ENCODE results near the gene PRC1. TPM values are rescaled to one million over a fixed set of nuclear protein-coding genes. Genes with fewer than 3 reads are reported as not detected.

PRC1 gene
- total and polyA plus RNA-seq, 2 of the 13 experiments (the other 11 are each of a cell fraction or from before 2014, with no cell fraction given), result 137 to 162 TPM

DNA sequence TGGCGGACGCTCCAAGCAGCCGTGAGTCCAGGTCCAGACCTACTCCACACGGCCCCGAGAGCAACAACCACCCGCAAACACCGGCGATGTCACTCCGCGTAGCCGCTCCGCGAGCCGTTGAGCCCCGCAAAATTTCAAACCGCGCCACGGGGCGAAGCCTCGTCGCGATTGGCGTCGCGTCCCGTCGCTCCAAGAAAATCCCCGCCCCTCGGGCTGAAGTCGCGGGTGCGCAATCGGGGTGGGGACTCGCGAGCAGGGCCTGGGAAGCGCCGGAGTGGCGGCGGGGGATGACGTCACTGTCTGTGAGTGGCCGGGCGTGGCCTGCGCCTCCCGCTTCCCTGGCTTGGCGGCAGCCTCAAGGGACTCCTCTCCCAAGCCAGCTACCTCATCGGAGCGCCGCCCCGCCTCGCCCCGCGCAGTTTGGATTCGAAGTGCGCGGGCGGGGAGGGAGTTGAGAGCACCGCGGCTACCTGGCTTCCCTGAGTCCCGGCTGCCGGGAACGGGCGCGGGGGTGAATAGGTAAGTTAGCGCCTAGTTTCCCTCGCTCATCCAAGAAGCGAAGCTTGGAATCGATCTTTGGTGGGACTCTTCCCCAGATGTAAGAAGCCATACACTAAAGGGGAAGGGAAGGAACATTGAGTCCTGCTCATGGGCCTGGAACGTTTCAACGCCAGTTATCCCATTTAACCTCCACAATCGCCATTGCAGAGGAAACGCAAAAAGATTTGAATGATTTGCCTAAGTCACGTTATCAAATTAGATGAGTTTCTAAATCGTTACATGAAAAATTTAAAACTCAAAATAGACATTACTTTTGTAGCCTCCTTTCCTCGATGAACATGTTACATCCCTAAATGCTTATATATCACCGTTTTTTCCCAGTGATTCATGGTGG is at the start of gene PRC1 (continued):
- TF ChIP-seq ATF4 (CRISPR knock-in tag; IDR thresholded peaks at IDR 0.05) (peak in 1 of 2 experiments; percentile 78; a peak in 2 of 4 replicates), MED8 (CRISPR knock-in tag; IDR thresholded peaks at IDR 0.05; ENCODE audit: insufficient replicate concordance) (peak; percentile 68), ZNF543 (CRISPR knock-in tag; IDR thresholded peaks at IDR 0.05) (peak; percentile 93), BHLHE40 (IDR thresholded peaks at IDR 0.05; ENCODE audit: low read length) (0 out of 2 replicates have a peak, but pooled peaks have one; percentile 31), ZNF782 (CRISPR knock-in tag; IDR thresholded peaks at IDR 0.05; ENCODE audit: borderline replicate concordance) (peak; percentile 88; the same call in 1 of the 2 replicates), SIN3B (IDR thresholded peaks at IDR 0.05; ENCODE audit: low read length) (peak; percentile 92), ZNF878 (CRISPR knock-in tag; IDR thresholded peaks at IDR 0.05) (peak; percentile 93; the same call in 1 of the 2 replicates), ZFP36L1 (CRISPR knock-in tag; IDR thresholded peaks at IDR 0.05) (peak; percentile 87; the same call in 1 of the 2 replicates), ZFP41 (CRISPR knock-in tag; IDR thresholded peaks at IDR 0.05; ENCODE audit: borderline replicate concordance) (no peak), ZNF30 (CRISPR knock-in tag; IDR thresholded peaks at IDR 0.05) (no peak)
- TF ChIP-seq, protein P1, sequence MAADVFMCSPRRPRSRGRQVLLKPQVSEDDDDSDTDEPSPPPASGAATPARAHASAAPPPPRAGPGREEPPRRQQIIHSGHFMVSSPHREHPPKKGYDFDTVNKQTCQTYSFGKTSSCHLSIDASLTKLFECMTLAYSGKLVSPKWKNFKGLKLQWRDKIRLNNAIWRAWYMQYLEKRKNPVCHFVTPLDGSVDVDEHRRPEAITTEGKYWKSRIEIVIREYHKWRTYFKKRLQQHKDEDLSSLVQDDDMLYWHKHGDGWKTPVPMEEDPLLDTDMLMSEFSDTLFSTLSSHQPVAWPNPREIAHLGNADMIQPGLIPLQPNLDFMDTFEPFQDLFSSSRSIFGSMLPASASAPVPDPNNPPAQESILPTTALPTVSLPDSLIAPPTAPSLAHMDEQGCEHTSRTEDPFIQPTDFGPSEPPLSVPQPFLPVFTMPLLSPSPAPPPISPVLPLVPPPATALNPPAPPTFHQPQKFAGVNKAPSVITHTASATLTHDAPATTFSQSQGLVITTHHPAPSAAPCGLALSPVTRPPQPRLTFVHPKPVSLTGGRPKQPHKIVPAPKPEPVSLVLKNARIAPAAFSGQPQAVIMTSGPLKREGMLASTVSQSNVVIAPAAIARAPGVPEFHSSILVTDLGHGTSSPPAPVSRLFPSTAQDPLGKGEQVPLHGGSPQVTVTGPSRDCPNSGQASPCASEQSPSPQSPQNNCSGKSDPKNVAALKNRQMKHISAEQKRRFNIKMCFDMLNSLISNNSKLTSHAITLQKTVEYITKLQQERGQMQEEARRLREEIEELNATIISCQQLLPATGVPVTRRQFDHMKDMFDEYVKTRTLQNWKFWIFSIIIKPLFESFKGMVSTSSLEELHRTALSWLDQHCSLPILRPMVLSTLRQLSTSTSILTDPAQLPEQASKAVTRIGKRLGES (CRISPR knock-in tag; IDR thresholded peaks at IDR 0.05; ENCODE audit: borderline replicate concordance), result no peak
- TF ChIP-seq, protein P2, sequence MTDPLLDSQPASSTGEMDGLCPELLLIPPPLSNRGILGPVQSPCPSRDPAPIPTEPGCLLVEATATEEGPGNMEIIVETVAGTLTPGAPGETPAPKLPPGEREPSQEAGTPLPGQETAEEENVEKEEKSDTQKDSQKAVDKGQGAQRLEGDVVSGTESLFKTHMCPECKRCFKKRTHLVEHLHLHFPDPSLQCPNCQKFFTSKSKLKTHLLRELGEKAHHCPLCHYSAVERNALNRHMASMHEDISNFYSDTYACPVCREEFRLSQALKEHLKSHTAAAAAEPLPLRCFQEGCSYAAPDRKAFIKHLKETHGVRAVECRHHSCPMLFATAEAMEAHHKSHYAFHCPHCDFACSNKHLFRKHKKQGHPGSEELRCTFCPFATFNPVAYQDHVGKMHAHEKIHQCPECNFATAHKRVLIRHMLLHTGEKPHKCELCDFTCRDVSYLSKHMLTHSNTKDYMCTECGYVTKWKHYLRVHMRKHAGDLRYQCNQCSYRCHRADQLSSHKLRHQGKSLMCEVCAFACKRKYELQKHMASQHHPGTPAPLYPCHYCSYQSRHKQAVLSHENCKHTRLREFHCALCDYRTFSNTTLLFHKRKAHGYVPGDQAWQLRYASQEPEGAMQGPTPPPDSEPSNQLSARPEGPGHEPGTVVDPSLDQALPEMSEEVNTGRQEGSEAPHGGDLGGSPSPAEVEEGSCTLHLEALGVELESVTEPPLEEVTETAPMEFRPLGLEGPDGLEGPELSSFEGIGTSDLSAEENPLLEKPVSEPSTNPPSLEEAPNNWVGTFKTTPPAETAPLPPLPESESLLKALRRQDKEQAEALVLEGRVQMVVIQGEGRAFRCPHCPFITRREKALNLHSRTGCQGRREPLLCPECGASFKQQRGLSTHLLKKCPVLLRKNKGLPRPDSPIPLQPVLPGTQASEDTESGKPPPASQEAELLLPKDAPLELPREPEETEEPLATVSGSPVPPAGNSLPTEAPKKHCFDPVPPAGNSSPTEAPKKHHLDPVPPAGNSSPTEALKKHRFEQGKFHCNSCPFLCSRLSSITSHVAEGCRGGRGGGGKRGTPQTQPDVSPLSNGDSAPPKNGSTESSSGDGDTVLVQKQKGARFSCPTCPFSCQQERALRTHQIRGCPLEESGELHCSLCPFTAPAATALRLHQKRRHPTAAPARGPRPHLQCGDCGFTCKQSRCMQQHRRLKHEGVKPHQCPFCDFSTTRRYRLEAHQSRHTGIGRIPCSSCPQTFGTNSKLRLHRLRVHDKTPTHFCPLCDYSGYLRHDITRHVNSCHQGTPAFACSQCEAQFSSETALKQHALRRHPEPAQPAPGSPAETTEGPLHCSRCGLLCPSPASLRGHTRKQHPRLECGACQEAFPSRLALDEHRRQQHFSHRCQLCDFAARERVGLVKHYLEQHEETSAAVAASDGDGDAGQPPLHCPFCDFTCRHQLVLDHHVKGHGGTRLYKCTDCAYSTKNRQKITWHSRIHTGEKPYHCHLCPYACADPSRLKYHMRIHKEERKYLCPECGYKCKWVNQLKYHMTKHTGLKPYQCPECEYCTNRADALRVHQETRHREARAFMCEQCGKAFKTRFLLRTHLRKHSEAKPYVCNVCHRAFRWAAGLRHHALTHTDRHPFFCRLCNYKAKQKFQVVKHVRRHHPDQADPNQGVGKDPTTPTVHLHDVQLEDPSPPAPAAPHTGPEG (CRISPR knock-in tag; IDR thresholded peaks at IDR 0.05), result peak; percentile 82; the same call in 1 of the 2 replicates
- TF ChIP-seq, protein P3, sequence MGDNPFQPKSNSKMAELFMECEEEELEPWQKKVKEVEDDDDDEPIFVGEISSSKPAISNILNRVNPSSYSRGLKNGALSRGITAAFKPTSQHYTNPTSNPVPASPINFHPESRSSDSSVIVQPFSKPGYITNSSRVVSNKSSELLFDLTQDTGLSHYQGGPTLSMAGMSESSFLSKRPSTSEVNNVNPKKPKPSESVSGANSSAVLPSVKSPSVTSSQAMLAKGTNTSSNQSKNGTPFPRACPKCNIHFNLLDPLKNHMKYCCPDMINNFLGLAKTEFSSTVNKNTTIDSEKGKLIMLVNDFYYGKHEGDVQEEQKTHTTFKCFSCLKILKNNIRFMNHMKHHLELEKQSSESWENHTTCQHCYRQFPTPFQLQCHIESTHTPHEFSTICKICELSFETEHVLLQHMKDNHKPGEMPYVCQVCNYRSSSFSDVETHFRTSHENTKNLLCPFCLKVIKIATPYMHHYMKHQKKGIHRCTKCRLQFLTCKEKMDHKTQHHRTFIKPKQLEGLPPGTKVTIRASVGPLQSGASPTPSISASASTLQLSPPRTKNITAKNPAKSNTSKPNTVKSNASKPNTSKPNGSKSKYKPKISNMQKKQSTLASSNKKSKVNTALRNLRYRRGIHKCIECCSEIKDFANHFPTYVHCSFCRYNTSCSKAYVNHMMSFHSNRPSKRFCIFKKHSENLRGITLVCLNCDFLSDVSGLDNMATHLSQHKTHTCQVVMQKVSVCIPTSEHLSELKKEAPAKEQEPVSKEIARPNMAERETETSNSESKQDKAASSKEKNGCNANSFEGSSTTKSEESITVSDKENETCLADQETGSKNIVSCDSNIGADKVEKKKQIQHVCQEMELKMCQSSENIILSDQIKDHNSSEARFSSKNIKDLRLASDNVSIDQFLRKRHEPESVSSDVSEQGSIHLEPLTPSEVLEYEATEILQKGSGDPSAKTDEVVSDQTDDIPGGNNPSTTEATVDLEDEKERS (CRISPR knock-in tag; IDR thresholded peaks at IDR 0.05), result no peak
- TF ChIP-seq, protein P4, sequence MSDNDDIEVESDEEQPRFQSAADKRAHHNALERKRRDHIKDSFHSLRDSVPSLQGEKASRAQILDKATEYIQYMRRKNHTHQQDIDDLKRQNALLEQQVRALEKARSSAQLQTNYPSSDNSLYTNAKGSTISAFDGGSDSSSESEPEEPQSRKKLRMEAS (IDR thresholded peaks at IDR 0.05), result peak; percentile 75; the same call in 1 of the 2 replicates

All from HepG2 (cell line).